SK-N-SH (cell line): ENCODE results near the gene DHRS12. TPM values are rescaled to one million over a fixed set of nuclear protein-coding genes. Genes with fewer than 3 reads are reported as not detected.

Source experiments
- CTCF ChIA-PET: fragments of 300-600, 350-600 bp; formaldehyde crosslinking; extraction: SDS; loops from one replicate; lab custom pipeline; 2021; lab: Yijun Ruan, JAX
- POLR2A ChIA-PET: fragments of 350-600 bp; sonication (Branson Sonifier 250); formaldehyde crosslinking; extraction: SDS; loops from one replicate; lab custom pipeline; 2020; ENCODE audit warnings: antibody characterized with exemption, inconsistent platforms; lab: Yijun Ruan, JAX
- DNase-seq: peaks from one replicate; pipeline ENCODE4 v3.0.0; 2012
- H2AFZ ChIP-seq: fragments of 200-600 bp; sonication (generic); 2 replicates; pipeline ENCODE4 v1.8.1; 2016; ENCODE audit warnings: antibody characterized with exemption, mild to moderate bottlenecking, low read depth
- H3F3A ChIP-seq: fragments of 200-600 bp; sonication (generic); replicated peaks from 2 replicates; pipeline ENCODE3; 2016; ENCODE audit warnings: antibody characterized with exemption, mild to moderate bottlenecking; ENCODE audit not compliant: insufficient read depth
- H3K27ac ChIP-seq, 2 experiments: fragments of 200-500 bp in 1 of 2; fragments of 200-600 bp in 1 of 2; sonication (Bioruptor generic) in 1 of 2; sonication (generic), shearing (Covaris generic) in 1 of 2; 2 replicates each; pipeline versions ENCODE4 v1.5.1 to v1.6.1; 2014 to 2016; ENCODE audit warnings: low read depth in 2 of 2, inconsistent platforms in 1 of 2, low read length in 1 of 2, mild to moderate bottlenecking in 1 of 2, mixed read lengths in 1 of 2
- H3K27me3 ChIP-seq: fragments of 200-600 bp; sonication (generic), shearing (Covaris generic); 2 replicates; pipeline ENCODE4 v1.6.1; 2016; ENCODE audit warnings: mixed run types; ENCODE audit not compliant: insufficient read depth
- H3K36me3 ChIP-seq, 2 experiments: fragments of 200-500 bp in 1 of 2; fragments of 200-600 bp in 1 of 2; sonication (Bioruptor generic) in 1 of 2; sonication (generic) in 1 of 2; replicated peaks in 1 of 2; 2 replicates each; pipeline versions ENCODE3 to v1.5.1; 2014 to 2016; ENCODE audit warnings: low read length in 1 of 2, mild to moderate bottlenecking in 1 of 2; ENCODE audit not compliant: insufficient read depth in 2 of 2, control insufficient read depth in 1 of 2
- H3K4me1 ChIP-seq, 2 experiments: fragments of 200-500 bp in 1 of 2; fragments of 200-600 bp in 1 of 2; sonication (Bioruptor generic) in 1 of 2; sonication (generic), shearing (Covaris generic) in 1 of 2; 2 replicates each; pipeline versions ENCODE4 v1.5.1 to v1.6.1; 2014 to 2016; ENCODE audit warnings: low read depth in 1 of 2, low read length in 1 of 2, mixed run types in 1 of 2; ENCODE audit not compliant: insufficient read depth in 2 of 2, control insufficient read depth in 1 of 2
- H3K4me2 ChIP-seq: fragments of 200-600 bp; sonication (generic), shearing (Covaris generic); 2 replicates; pipeline ENCODE4 v1.6.1; 2017; ENCODE audit warnings: mixed run types
- H3K4me3 ChIP-seq, 2 experiments: fragments of 200-500 bp in 1 of 2; fragments of 200-600 bp in 1 of 2; sonication (Bioruptor generic) in 1 of 2; sonication (generic), shearing (Covaris generic) in 1 of 2; 2 replicates each; pipeline versions ENCODE4 v1.5.1 to v1.8.1; 2014 to 2016; ENCODE audit warnings: low read depth in 2 of 2, inconsistent platforms in 1 of 2, low read length in 1 of 2, mild to moderate bottlenecking in 1 of 2, mixed read lengths in 1 of 2, moderate library complexity in 1 of 2
- H3K79me2 ChIP-seq: fragments of 200-600 bp; sonication (generic); 2 replicates; pipeline ENCODE4 v1.8.1; 2017; ENCODE audit warnings: mild to moderate bottlenecking; ENCODE audit not compliant: insufficient read depth
- H3K9ac ChIP-seq: fragments of 200-600 bp; sonication (generic); 2 replicates; pipeline ENCODE4 v1.6.1; 2017; ENCODE audit warnings: mixed run types
- H3K9me2 ChIP-seq: fragments of 200-600 bp; sonication (generic); 2 replicates; pipeline ENCODE4 v1.6.1; 2017; ENCODE audit warnings: mixed run types
- H3K9me3 ChIP-seq: fragments of 200-600 bp; sonication (generic); 2 replicates; pipeline ENCODE4 v1.6.1; 2017; ENCODE audit warnings: mixed run types, mild to moderate bottlenecking, moderate library complexity
- H4K20me1 ChIP-seq: fragments of 200-600 bp; sonication (generic); 2 replicates; pipeline ENCODE4 v1.6.1; 2017; ENCODE audit warnings: mild to moderate bottlenecking, mixed run types; ENCODE audit not compliant: insufficient read depth
- CHD2 ChIP-seq: fragments of 150-350 bp; IDR thresholded peaks from 2 replicates; pipeline ENCODE4 v1.6.1; 2018; ENCODE audit warnings: low read length; ENCODE audit not compliant: partially characterized antibody
- EZH2phosphoT487 ChIP-seq: fragments of 200-600 bp; sonication (generic); IDR thresholded peaks from 2 replicates; pipeline ENCODE4 v1.6.1; 2017; ENCODE audit warnings: low read depth, mixed run types, mild to moderate bottlenecking, antibody characterized with exemption, moderate library complexity, borderline replicate concordance
- FOXJ3 ChIP-seq: sonication (generic); formaldehyde crosslinking; IDR thresholded peaks from 2 replicates; pipeline ENCODE4 v1.5.1; 2020; ENCODE audit warnings: mild to moderate bottlenecking, missing genetic modification reagents
- POLR2AphosphoS5 ChIP-seq: IDR thresholded peaks from 2 replicates; pipeline ENCODE4 v1.6.1; 2012; ENCODE audit warnings: low read depth, low read length
- RFX5 ChIP-seq: IDR thresholded peaks from 2 replicates; pipeline ENCODE4 v1.6.1; 2012; ENCODE audit warnings: mild to moderate bottlenecking, improper control_type of control experiment, low read length
- SIN3A ChIP-seq: IDR thresholded peaks from 2 replicates; pipeline ENCODE4 v1.6.1; 2012; ENCODE audit warnings: low read depth, mild to moderate bottlenecking, low read length, moderate library complexity, borderline replicate concordance
- SMC3 ChIP-seq: IDR thresholded peaks from 2 replicates; pipeline ENCODE4 v1.6.1; 2012; ENCODE audit warnings: low read depth, low read length, improper control_type of control experiment
- TCF12 ChIP-seq: IDR thresholded peaks from 2 replicates; pipeline ENCODE4 v1.4.0; 2012
- ZBTB33 ChIP-seq: IDR thresholded peaks from 2 replicates; pipeline ENCODE4 v1.4.0; 2012; ENCODE audit warnings: low read depth, borderline replicate concordance
- WGBS: methylation state at CpG from one replicate; pipeline ENCODE4 v1.1.6; 2017; ENCODE audit warnings: low lambda C conversion rate; 5-methylcytosine and 5-hydroxymethylcytosine counted together
- polyA plus RNA-seq, 3 experiments: library from polyadenylated mRNA; depleted of rRNA; stranded (reverse); fragments of >200 nt; gene quantifications; 2 replicates each; pipeline ENCODE4 v1.2.3, GENCODE V29; 2012

Gene DHRS12
- polyA plus RNA-seq, 1 of the 3 experiments (the other 2 are of a cell fraction): 9.6 TPM

GRCh38 chr13:51727634-51728274 lies 76.2 kb downstream of the DHRS12 start (continued):
- no peak for TF ChIP-seq ZBTB33
- TF ChIP-seq TCF12: no peak

- Histone ChIP-seq H3K27me3 (no peaks in the 10 kb centered on the region), H2AFZ (no peak overlapping the region), H3K9me3 (no peaks in the 10 kb centered on the region), H3K36me3 (peaks cover 8 to 19% of the 10 kb centered on the region in 2 experiments), H4K20me1 (no peaks in the 10 kb centered on the region), H3F3A (peaks cover 16% of the 10 kb centered on the region), H3K4me2 (no peak overlapping the region), H3K79me2 (peaks cover 9% of the 10 kb centered on the region; the same call in 1 of the 2 replicates), H3K9me2 (no peaks in the 10 kb centered on the region)
- DNase-seq: no peak
- CTCF ChIA-PET: no interaction called here
- TF ChIP-seq SMC3: no peak
- TF ChIP-seq SIN3A: no peak
- no peak for TF ChIP-seq RFX5
- TF ChIP-seq, all 33 proteins: peak for 0
- Histone ChIP-seq H3K27ac (peak overlapping the region in 1 of 2 experiments; percentile 76; a peak in 2 of 4 replicates), H3K4me3 (no peak overlapping the region), H3K9ac (no peak overlapping the region; the same call in 1 of the 2 replicates), H3K4me1 (peaks cover 16 to 31% of the 10 kb centered on the region in 2 experiments)
- POLR2A ChIA-PET: no interaction called here
- WGBS: 94% methylated on average over 3 of the region's 3 CpGs
Observed at GRCh38 chr13:51726446-51727193, 77.3 kb downstream of the DHRS12 start.

GRCh38 chr13:51724721-51725120 lies 79.2 kb downstream of the DHRS12 start:
- POLR2A ChIA-PET: no interaction called here

More at GRCh38 chr13:51724721-51725120, 79.2 kb downstream of the DHRS12 start:
- no peak overlapping the region for H2AFZ ChIP-seq
- no peak for TF ChIP-seq CHD2
- TF ChIP-seq FOXJ3 (CRISPR knock-in tag): no peak
- no peak for TF ChIP-seq POLR2AphosphoS5
- TF ChIP-seq EZH2phosphoT487: no peak
- peaks cover 16% of the 10 kb centered on the region for H3F3A ChIP-seq
- H3K27ac ChIP-seq: no peak overlapping the region
- CTCF ChIA-PET: no interaction called here
- H3K4me2 ChIP-seq: no peak overlapping the region
- no peaks in the 10 kb centered on the region for H3K27me3 ChIP-seq
- no peak overlapping the region for H3K4me3 ChIP-seq
- no peak overlapping the region for H3K9ac ChIP-seq
- no peak for DNase-seq
- no peaks in the 10 kb centered on the region for H3K9me3 ChIP-seq
- H3K9me2 ChIP-seq: no peaks in the 10 kb centered on the region
- H3K4me1 ChIP-seq: peaks cover 4 to 21% of the 10 kb centered on the region in 2 experiments; a peak in 3 of 4 replicates
- H3K79me2 ChIP-seq: peaks cover 9% of the 10 kb centered on the region; the same call in 1 of the 2 replicates
- H4K20me1 ChIP-seq: no peaks in the 10 kb centered on the region
- peaks cover 8 to 19% of the 10 kb centered on the region in 2 experiments for H3K36me3 ChIP-seq
